ENCODE measurements around the gene B9D1. TPM values are rescaled to one million over a fixed set of nuclear protein-coding genes. Genes with fewer than 3 reads are reported as not detected.

Gene B9D1
- total and polyA plus RNA-seq, 2 of the 13 experiments (the other 11 are each of a cell fraction or from before 2014, with no cell fraction given) = 27.7 to 31.1 TPM

GRCh38 chr17:19397556-19398041 is 35.1 kb upstream of the B9D1 start (continued):
- TF ChIP-seq MAZ (IDR thresholded peaks at IDR 0.05; ENCODE audit: borderline replicate concordance, low read depth, low read length) (no peak), MAZ (CRISPR knock-in tag; IDR thresholded peaks at IDR 0.05; ENCODE audit: low read depth) (no peak), ZNF549 (CRISPR knock-in tag; IDR thresholded peaks at IDR 0.05) (no peak), RAD21 (CRISPR knock-in tag; IDR thresholded peaks at IDR 0.05) (peak; percentile 44), RORA (CRISPR knock-in tag; IDR thresholded peaks at IDR 0.05) (no peak), ZFP36L2 (CRISPR knock-in tag; IDR thresholded peaks at IDR 0.05) (no peak), ZNF253 (CRISPR knock-in tag; IDR thresholded peaks at IDR 0.05; ENCODE audit: borderline replicate concordance) (no peak), NCOA2 (CRISPR knock-in tag; IDR thresholded peaks at IDR 0.05) (no peak), POLR2AphosphoS2 (IDR thresholded peaks at IDR 0.05; ENCODE audit: low read depth, low read length) (no peak), NCOA5 (CRISPR knock-in tag; IDR thresholded peaks at IDR 0.05) (no peak), ZNF44 (CRISPR knock-in tag; IDR thresholded peaks at IDR 0.05) (no peak), ZNF331 (CRISPR knock-in tag; IDR thresholded peaks at IDR 0.05) (no peak), ZNF761 (CRISPR knock-in tag; conservative IDR thresholded peaks at IDR 0.05) (no peak)
- TF ChIP-seq, protein P1, sequence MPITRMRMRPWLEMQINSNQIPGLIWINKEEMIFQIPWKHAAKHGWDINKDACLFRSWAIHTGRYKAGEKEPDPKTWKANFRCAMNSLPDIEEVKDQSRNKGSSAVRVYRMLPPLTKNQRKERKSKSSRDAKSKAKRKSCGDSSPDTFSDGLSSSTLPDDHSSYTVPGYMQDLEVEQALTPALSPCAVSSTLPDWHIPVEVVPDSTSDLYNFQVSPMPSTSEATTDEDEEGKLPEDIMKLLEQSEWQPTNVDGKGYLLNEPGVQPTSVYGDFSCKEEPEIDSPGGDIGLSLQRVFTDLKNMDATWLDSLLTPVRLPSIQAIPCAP (CRISPR knock-in tag; IDR thresholded peaks at IDR 0.05; ENCODE audit: low read depth) = no peak
- TF ChIP-seq, protein P2, sequence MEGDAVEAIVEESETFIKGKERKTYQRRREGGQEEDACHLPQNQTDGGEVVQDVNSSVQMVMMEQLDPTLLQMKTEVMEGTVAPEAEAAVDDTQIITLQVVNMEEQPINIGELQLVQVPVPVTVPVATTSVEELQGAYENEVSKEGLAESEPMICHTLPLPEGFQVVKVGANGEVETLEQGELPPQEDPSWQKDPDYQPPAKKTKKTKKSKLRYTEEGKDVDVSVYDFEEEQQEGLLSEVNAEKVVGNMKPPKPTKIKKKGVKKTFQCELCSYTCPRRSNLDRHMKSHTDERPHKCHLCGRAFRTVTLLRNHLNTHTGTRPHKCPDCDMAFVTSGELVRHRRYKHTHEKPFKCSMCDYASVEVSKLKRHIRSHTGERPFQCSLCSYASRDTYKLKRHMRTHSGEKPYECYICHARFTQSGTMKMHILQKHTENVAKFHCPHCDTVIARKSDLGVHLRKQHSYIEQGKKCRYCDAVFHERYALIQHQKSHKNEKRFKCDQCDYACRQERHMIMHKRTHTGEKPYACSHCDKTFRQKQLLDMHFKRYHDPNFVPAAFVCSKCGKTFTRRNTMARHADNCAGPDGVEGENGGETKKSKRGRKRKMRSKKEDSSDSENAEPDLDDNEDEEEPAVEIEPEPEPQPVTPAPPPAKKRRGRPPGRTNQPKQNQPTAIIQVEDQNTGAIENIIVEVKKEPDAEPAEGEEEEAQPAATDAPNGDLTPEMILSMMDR (CRISPR knock-in tag; IDR thresholded peaks at IDR 0.05) = peak; percentile 73
- TF ChIP-seq, protein P3, sequence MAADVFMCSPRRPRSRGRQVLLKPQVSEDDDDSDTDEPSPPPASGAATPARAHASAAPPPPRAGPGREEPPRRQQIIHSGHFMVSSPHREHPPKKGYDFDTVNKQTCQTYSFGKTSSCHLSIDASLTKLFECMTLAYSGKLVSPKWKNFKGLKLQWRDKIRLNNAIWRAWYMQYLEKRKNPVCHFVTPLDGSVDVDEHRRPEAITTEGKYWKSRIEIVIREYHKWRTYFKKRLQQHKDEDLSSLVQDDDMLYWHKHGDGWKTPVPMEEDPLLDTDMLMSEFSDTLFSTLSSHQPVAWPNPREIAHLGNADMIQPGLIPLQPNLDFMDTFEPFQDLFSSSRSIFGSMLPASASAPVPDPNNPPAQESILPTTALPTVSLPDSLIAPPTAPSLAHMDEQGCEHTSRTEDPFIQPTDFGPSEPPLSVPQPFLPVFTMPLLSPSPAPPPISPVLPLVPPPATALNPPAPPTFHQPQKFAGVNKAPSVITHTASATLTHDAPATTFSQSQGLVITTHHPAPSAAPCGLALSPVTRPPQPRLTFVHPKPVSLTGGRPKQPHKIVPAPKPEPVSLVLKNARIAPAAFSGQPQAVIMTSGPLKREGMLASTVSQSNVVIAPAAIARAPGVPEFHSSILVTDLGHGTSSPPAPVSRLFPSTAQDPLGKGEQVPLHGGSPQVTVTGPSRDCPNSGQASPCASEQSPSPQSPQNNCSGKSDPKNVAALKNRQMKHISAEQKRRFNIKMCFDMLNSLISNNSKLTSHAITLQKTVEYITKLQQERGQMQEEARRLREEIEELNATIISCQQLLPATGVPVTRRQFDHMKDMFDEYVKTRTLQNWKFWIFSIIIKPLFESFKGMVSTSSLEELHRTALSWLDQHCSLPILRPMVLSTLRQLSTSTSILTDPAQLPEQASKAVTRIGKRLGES (CRISPR knock-in tag; IDR thresholded peaks at IDR 0.05; ENCODE audit: borderline replicate concordance) = no peak
- TF ChIP-seq, protein P4, sequence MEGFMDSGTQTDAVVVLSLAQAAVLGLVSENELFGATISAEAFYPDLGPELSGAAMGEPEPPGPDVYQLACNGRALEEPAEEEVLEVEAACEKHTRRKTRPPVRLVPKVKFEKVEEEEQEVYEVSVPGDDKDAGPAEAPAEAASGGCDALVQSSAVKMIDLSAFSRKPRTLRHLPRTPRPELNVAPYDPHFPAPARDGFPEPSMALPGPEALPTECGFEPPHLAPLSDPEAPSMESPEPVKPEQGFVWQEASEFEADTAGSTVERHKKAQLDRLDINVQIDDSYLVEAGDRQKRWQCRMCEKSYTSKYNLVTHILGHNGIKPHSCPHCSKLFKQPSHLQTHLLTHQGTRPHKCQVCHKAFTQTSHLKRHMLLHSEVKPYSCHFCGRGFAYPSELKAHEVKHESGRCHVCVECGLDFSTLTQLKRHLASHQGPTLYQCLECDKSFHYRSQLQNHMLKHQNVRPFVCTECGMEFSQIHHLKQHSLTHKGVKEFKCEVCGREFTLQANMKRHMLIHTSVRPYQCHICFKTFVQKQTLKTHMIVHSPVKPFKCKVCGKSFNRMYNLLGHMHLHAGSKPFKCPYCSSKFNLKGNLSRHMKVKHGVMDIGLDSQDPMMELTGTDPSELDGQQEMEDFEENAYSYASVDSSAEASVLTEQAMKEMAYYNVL (CRISPR knock-in tag; IDR thresholded peaks at IDR 0.05; ENCODE audit: borderline replicate concordance) = no peak
- TF ChIP-seq, protein P5, sequence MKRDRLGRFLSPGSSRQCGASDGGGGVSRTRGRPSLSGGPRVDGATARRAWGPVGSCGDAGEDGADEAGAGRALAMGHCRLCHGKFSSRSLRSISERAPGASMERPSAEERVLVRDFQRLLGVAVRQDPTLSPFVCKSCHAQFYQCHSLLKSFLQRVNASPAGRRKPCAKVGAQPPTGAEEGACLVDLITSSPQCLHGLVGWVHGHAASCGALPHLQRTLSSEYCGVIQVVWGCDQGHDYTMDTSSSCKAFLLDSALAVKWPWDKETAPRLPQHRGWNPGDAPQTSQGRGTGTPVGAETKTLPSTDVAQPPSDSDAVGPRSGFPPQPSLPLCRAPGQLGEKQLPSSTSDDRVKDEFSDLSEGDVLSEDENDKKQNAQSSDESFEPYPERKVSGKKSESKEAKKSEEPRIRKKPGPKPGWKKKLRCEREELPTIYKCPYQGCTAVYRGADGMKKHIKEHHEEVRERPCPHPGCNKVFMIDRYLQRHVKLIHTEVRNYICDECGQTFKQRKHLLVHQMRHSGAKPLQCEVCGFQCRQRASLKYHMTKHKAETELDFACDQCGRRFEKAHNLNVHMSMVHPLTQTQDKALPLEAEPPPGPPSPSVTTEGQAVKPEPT (CRISPR knock-in tag; IDR thresholded peaks at IDR 0.05; ENCODE audit: low read depth) = no peak
